ENCODE measurements around the gene SSTR4. TPM values are rescaled to one million over a fixed set of nuclear protein-coding genes. Genes with fewer than 3 reads are reported as not detected.

SSTR4 gene
- total RNA-seq, 2 donors from 2014 or later = not detected

DNA sequence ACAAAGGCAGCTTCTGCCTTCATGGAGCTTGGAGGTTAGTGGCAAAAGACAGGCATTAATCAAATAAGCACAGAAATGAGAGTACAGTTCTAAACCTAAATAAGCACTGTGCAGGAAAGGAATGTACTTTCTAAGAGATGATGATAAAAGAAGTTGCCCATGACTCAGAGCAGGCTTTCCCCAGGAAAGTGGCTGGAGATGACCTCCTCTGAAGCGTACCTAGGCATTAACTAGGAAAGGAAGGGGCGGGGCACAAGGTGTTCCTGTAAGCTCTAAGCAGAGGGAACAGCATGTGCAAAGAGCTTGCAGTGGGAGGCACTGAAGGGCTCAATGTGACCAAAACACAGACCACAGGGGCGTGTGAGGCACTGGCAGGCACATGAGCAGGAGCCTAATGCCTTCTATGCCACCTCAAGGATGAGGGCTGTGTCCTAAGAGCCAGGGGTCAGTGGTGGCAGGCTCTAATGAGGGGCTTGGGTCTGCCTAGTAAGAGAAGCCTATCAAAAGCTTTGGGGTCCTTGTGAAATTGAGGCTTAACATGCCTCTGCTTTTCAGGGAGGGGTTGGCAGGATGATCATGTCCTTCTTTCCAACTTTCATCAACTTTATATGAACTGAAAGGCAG lies 4.9 kb downstream of the SSTR4 start:
- intact Hi-C loops (cut with DNase I) = loop anchor here (10.0 kb wide), 1 partner anchor 165 kb away; no protein-coding TSS in a partner anchor
- TF ChIP-seq, protein P1, sequence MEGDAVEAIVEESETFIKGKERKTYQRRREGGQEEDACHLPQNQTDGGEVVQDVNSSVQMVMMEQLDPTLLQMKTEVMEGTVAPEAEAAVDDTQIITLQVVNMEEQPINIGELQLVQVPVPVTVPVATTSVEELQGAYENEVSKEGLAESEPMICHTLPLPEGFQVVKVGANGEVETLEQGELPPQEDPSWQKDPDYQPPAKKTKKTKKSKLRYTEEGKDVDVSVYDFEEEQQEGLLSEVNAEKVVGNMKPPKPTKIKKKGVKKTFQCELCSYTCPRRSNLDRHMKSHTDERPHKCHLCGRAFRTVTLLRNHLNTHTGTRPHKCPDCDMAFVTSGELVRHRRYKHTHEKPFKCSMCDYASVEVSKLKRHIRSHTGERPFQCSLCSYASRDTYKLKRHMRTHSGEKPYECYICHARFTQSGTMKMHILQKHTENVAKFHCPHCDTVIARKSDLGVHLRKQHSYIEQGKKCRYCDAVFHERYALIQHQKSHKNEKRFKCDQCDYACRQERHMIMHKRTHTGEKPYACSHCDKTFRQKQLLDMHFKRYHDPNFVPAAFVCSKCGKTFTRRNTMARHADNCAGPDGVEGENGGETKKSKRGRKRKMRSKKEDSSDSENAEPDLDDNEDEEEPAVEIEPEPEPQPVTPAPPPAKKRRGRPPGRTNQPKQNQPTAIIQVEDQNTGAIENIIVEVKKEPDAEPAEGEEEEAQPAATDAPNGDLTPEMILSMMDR (IDR thresholded peaks at IDR 0.05) = no peak
- H3K9ac ChIP-seq (ENCODE audit: low read depth in 2 of 2, low read length in 2 of 2) = no peak overlapping the region
- no peak overlapping the region for H3K4me3 ChIP-seq
- no peak overlapping the region for H3K27ac ChIP-seq
- DNase-seq = no peak
- H3K27me3 ChIP-seq = peaks cover 4% of the 10 kb centered on the region
- H3K4me1 ChIP-seq = no peaks in the 10 kb centered on the region
- H3K9me3 ChIP-seq = no peaks in the 10 kb centered on the region
- H3K36me3 ChIP-seq = no peaks in the 10 kb centered on the region

- Histone ChIP-seq H3K4me1 (no peaks in the 10 kb centered on the region), H3K9ac (ENCODE audit: low read depth in 2 of 2, low read length in 2 of 2) (no peak overlapping the region), H3K9me3 (no peaks in the 10 kb centered on the region), H3K36me3 (no peaks in the 10 kb centered on the region), H3K27ac (no peak overlapping the region), H3K27me3 (peaks cover 7% of the 10 kb centered on the region), H3K4me3 (no peak overlapping the region)
- TF ChIP-seq, protein P1 (IDR thresholded peaks at IDR 0.05) = no peak
- intact Hi-C loops (cut with DNase I) = loop anchor here (10.0 kb wide), 1 partner anchor 163 kb away; no protein-coding TSS in a partner anchor
- DNase-seq = no peak
Observed at GRCh38 chr20:23042270-23042669, 7.2 kb downstream of the SSTR4 start.

- no peak overlapping the region for H3K27ac ChIP-seq
- peaks cover 2% of the 10 kb centered on the region for H3K4me1 ChIP-seq
- DNase-seq = peak; percentile 24
- no peak overlapping the region for H3K4me3 ChIP-seq
- H3K27me3 ChIP-seq = peaks cover 17% of the 10 kb centered on the region
- no peaks in the 10 kb centered on the region for H3K36me3 ChIP-seq
- H3K9me3 ChIP-seq = no peaks in the 10 kb centered on the region
- TF ChIP-seq, protein P1 (IDR thresholded peaks at IDR 0.05) = no peak
- intact Hi-C loops (cut with DNase I) = loop anchor here (10.0 kb wide), 1 partner anchor 161 kb away; no protein-coding TSS in a partner anchor
- H3K9ac ChIP-seq (ENCODE audit: low read depth in 2 of 2, low read length in 2 of 2) = no peak overlapping the region
Observed at GRCh38 chr20:23043376-23043775, 8.3 kb downstream of the SSTR4 start.

- H3K9ac ChIP-seq (ENCODE audit: low read depth in 2 of 2, low read length in 2 of 2) = no peak overlapping the region
- H3K9me3 ChIP-seq = no peaks in the 10 kb centered on the region
- no peak overlapping the region for H3K27ac ChIP-seq
- no peaks in the 10 kb centered on the region for H3K36me3 ChIP-seq
- peaks cover 6% of the 10 kb centered on the region for H3K4me1 ChIP-seq
- H3K27me3 ChIP-seq = peaks cover 46% of the 10 kb centered on the region
- no peak for DNase-seq
- TF ChIP-seq, protein P1 (IDR thresholded peaks at IDR 0.05) = no peak
- no peak overlapping the region for H3K4me3 ChIP-seq
- intact Hi-C loops (cut with DNase I) = loop anchor here (10.0 kb wide), 1 partner anchor 158 kb away; no protein-coding TSS in a partner anchor
Observed at GRCh38 chr20:23046431-23046830, 11.3 kb downstream of the SSTR4 start.

DNA sequence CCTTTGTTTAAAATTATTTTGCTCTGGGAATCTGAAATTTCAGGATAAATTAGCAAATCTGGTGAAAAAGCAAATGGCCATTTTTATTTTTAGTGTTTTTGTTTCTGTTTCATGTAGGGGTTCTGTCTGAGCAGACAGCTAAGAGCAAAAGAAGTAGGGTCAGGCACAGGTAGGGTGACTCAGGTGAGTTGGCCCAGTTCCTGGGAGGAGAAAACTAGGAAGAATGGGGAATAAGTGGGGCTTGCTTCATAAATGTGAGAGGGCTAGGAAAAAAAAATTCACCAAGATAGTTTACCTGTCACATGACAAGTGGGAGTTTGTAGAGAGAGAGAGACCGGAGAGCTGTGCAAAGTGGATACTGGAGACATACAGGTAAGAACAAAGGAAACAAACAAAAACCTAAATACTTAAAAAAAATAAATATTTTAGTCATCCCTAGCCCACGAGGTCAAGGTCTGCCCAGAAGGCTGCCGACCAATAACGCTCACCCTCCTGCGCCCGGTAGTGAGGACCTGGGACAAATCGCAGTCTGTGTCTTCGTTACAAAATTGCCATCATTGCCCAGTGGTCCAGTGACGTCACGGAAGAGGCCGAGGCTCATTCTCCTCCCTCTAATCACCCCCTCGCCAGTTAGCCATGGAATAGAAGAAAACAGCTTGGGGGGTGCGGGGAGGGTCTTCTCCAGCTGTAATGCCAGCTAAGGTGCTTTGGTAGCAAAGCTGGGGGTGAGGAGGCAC lies 12.1 kb downstream of the SSTR4 start:
- DNase-seq = no peak
- intact Hi-C loops (cut with DNase I) = loop anchor here (10.0 kb wide), 1 partner anchor 158 kb away; no protein-coding TSS in a partner anchor
- Histone ChIP-seq H3K27ac (no peak overlapping the region), H3K4me1 (peaks cover 6% of the 10 kb centered on the region), H3K4me3 (no peak overlapping the region), H3K27me3 (peaks cover 53% of the 10 kb centered on the region), H3K9ac (ENCODE audit: low read depth in 2 of 2, low read length in 2 of 2) (no peak overlapping the region), H3K36me3 (no peaks in the 10 kb centered on the region), H3K9me3 (no peaks in the 10 kb centered on the region)
- TF ChIP-seq, protein P1 (IDR thresholded peaks at IDR 0.05) = no peak

All from colonic mucosa (tissue), 4 donors.